ENCODE data around the gene TIMD4. TPM values are rescaled to one million over a fixed set of nuclear protein-coding genes. Genes with fewer than 3 reads are reported as not detected.

Gene TIMD4
- polyA plus RNA-seq, 1 donor from 2014 or later, result not detected

DNA sequence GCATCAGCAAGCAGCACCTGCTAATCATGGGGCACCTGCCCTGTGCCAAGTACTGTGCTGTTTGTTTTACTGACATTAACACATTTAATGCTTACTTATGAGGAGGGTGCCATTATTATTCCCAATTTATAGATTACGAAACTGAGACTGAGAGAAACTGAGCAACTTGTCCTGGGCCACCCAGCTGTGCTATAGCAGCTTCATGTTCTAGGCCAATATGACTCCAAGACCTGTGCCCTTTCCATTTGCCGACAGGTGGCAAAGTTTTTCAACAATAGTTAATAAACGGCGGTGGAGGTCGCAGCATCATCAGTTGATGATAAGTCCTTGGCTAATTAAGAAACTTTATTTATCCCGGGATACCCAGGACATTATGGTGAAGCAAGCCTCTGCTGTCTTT, 55.4 kb downstream of the TIMD4 start:
- Histone ChIP-seq H3K9me2 (ENCODE audit: insufficient read depth, low read length) (no peaks in the 10 kb centered on the region), H3K9ac (ENCODE audit: low read length) (no peak overlapping the region), H4K20me1 (ENCODE audit: insufficient read depth) (no peaks in the 10 kb centered on the region), H3K4me2 (ENCODE audit: low read length) (no peak overlapping the region), H2AFZ (ENCODE audit: low read depth, low read length) (no peak overlapping the region), H3K79me2 (replicated peaks; ENCODE audit: insufficient read depth, low read length) (no peaks in the 10 kb centered on the region), H3K36me3 (ENCODE audit: insufficient read depth, low read length) (no peaks in the 10 kb centered on the region), H3K27me3 (ENCODE audit: insufficient read depth, low read depth, low read length) (no peaks in the 10 kb centered on the region), H3F3A (ENCODE audit: insufficient read depth, low read length, poor library complexity, severe bottlenecking) (no peaks in the 10 kb centered on the region), H3K9me3 (ENCODE audit: low read length) (no peaks in the 10 kb centered on the region), H3K4me3 (ENCODE audit: low read length) (no peak overlapping the region), H3K27ac (ENCODE audit: low read length) (no peak overlapping the region)
- TF ChIP-seq RAD21 (conservative IDR thresholded peaks at IDR 0.05) (no peak), EP300 (conservative IDR thresholded peaks at IDR 0.05; ENCODE audit: poor library complexity, severe bottlenecking) (no peak), EZH2 (IDR thresholded peaks at IDR 0.05; ENCODE audit: borderline replicate concordance, insufficient read depth, low read length, poor library complexity, severe bottlenecking) (no peak), POLR2AphosphoS5 (IDR thresholded peaks at IDR 0.05) (no peak)

DNA sequence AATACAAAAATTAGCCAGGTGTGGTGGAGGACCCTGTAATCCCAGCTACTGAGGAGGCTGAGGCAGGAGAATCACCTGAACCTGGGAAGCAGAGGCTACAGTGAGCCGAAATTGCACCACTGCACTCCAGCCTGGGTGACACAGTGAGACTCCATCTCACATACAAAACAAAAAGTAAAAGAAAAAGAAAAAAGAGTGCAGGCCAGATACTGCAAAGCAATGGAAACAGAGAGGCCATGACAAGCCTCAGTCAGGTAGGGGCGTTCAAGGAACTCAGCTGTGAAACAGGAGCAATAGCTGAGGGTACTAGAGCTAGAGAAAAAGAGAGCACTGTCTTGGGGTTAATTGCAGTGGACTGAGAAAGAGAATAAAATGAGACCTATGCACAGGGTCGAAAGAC, 56.2 kb downstream of the TIMD4 start:
- no peaks in the 10 kb centered on the region for H3K9me3 ChIP-seq (ENCODE audit: low read length)
- H3K27ac ChIP-seq (ENCODE audit: low read length), result no peak overlapping the region
- H3K9me2 ChIP-seq (ENCODE audit: insufficient read depth, low read length), result no peaks in the 10 kb centered on the region
- H3F3A ChIP-seq (ENCODE audit: insufficient read depth, low read length, poor library complexity, severe bottlenecking), result no peaks in the 10 kb centered on the region
- H3K4me2 ChIP-seq (ENCODE audit: low read length), result no peak overlapping the region
- H3K9ac ChIP-seq (ENCODE audit: low read length), result no peak overlapping the region
- H3K27me3 ChIP-seq (ENCODE audit: insufficient read depth, low read depth, low read length), result no peaks in the 10 kb centered on the region
- TF ChIP-seq MXI1 (conservative IDR thresholded peaks at IDR 0.05; ENCODE audit: poor library complexity, severe bottlenecking) (no peak), POLR2AphosphoS5 (IDR thresholded peaks at IDR 0.05) (no peak), SMC3 (conservative IDR thresholded peaks at IDR 0.05; ENCODE audit: poor library complexity) (no peak), EP300 (conservative IDR thresholded peaks at IDR 0.05; ENCODE audit: poor library complexity, severe bottlenecking) (no peak), TAF1 (IDR thresholded peaks at IDR 0.05; ENCODE audit: low read depth) (no peak), RAD21 (conservative IDR thresholded peaks at IDR 0.05) (no peak)
- TF ChIP-seq, protein P1, sequence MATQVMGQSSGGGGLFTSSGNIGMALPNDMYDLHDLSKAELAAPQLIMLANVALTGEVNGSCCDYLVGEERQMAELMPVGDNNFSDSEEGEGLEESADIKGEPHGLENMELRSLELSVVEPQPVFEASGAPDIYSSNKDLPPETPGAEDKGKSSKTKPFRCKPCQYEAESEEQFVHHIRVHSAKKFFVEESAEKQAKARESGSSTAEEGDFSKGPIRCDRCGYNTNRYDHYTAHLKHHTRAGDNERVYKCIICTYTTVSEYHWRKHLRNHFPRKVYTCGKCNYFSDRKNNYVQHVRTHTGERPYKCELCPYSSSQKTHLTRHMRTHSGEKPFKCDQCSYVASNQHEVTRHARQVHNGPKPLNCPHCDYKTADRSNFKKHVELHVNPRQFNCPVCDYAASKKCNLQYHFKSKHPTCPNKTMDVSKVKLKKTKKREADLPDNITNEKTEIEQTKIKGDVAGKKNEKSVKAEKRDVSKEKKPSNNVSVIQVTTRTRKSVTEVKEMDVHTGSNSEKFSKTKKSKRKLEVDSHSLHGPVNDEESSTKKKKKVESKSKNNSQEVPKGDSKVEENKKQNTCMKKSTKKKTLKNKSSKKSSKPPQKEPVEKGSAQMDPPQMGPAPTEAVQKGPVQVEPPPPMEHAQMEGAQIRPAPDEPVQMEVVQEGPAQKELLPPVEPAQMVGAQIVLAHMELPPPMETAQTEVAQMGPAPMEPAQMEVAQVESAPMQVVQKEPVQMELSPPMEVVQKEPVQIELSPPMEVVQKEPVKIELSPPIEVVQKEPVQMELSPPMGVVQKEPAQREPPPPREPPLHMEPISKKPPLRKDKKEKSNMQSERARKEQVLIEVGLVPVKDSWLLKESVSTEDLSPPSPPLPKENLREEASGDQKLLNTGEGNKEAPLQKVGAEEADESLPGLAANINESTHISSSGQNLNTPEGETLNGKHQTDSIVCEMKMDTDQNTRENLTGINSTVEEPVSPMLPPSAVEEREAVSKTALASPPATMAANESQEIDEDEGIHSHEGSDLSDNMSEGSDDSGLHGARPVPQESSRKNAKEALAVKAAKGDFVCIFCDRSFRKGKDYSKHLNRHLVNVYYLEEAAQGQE (IDR thresholded peaks at IDR 0.05; ENCODE audit: borderline replicate concordance), result no peak
- TF ChIP-seq, protein P2, sequence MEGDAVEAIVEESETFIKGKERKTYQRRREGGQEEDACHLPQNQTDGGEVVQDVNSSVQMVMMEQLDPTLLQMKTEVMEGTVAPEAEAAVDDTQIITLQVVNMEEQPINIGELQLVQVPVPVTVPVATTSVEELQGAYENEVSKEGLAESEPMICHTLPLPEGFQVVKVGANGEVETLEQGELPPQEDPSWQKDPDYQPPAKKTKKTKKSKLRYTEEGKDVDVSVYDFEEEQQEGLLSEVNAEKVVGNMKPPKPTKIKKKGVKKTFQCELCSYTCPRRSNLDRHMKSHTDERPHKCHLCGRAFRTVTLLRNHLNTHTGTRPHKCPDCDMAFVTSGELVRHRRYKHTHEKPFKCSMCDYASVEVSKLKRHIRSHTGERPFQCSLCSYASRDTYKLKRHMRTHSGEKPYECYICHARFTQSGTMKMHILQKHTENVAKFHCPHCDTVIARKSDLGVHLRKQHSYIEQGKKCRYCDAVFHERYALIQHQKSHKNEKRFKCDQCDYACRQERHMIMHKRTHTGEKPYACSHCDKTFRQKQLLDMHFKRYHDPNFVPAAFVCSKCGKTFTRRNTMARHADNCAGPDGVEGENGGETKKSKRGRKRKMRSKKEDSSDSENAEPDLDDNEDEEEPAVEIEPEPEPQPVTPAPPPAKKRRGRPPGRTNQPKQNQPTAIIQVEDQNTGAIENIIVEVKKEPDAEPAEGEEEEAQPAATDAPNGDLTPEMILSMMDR (IDR thresholded peaks at IDR 0.05; ENCODE audit: poor library complexity, severe bottlenecking), result no peak
- H2AFZ ChIP-seq (ENCODE audit: low read depth, low read length), result no peak overlapping the region
- H3K36me3 ChIP-seq (ENCODE audit: insufficient read depth, low read length), result no peaks in the 10 kb centered on the region
- H3K79me2 ChIP-seq (replicated peaks; ENCODE audit: insufficient read depth, low read length), result no peaks in the 10 kb centered on the region
- no peak overlapping the region for H3K4me3 ChIP-seq (ENCODE audit: low read length)
- H4K20me1 ChIP-seq (ENCODE audit: insufficient read depth), result no peaks in the 10 kb centered on the region

DNA sequence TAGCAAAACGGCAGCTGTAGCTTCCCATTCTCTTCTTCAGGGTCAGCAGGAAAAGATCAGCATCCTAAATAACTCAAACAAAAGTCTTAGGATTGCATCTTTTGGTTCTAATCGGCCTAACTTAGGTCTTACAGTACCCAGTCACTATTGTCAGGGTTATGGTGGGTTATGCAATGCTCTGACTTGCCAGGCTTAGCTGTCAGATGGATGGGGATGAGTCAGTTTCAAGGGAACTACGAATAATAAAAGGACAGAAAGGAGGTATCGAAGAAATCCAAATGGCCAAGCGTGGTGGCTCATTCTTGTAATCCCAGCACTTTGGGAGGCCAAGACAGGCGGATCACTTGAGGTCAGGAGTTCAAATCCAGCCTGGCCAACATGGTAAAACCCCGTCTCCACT, 66.5 kb downstream of the TIMD4 start:
- Histone ChIP-seq H3K9me3 (ENCODE audit: low read length) (no peaks in the 10 kb centered on the region), H3K4me3 (ENCODE audit: low read length) (no peak overlapping the region), H2AFZ (ENCODE audit: low read depth, low read length) (no peak overlapping the region), H3K9me2 (ENCODE audit: insufficient read depth, low read length) (no peaks in the 10 kb centered on the region), H3K9ac (ENCODE audit: low read length) (no peak overlapping the region), H4K20me1 (ENCODE audit: insufficient read depth) (no peaks in the 10 kb centered on the region), H3F3A (ENCODE audit: insufficient read depth, low read length, poor library complexity, severe bottlenecking) (no peaks in the 10 kb centered on the region), H3K4me2 (ENCODE audit: low read length) (no peak overlapping the region), H3K27me3 (ENCODE audit: insufficient read depth, low read depth, low read length) (no peaks in the 10 kb centered on the region), H3K27ac (ENCODE audit: low read length) (no peak overlapping the region), H3K79me2 (replicated peaks; ENCODE audit: insufficient read depth, low read length) (no peaks in the 10 kb centered on the region), H3K36me3 (ENCODE audit: insufficient read depth, low read length) (no peaks in the 10 kb centered on the region)
- TF ChIP-seq, protein P2 (IDR thresholded peaks at IDR 0.05; ENCODE audit: poor library complexity, severe bottlenecking), result no peak
- TF ChIP-seq POLR2AphosphoS5 (IDR thresholded peaks at IDR 0.05) (no peak), EP300 (conservative IDR thresholded peaks at IDR 0.05; ENCODE audit: poor library complexity, severe bottlenecking) (no peak), SMC3 (conservative IDR thresholded peaks at IDR 0.05; ENCODE audit: poor library complexity) (no peak)

Data from neural cell (in vitro differentiated cells).